H1 (cell line): ENCODE results near the gene CEP70. TPM values are rescaled to one million over a fixed set of nuclear protein-coding genes. Genes with fewer than 3 reads are reported as not detected.

Source experiments
- BACH1 ChIP-seq: IDR thresholded peaks from 2 replicates; pipeline ENCODE4 v1.6.1; 2012; ENCODE audit warnings: low read length, improper control_type of control experiment
- CHD7 ChIP-seq: fragments of 300-600 bp; sonication (generic); IDR thresholded peaks from 2 replicates; pipeline ENCODE4 v1.7.1; 2012; ENCODE audit warnings: low read length, moderate library complexity, mild to moderate bottlenecking, inconsistent platforms; ENCODE audit not compliant: insufficient replicate concordance
- HDAC2 ChIP-seq, 2 experiments: fragments of 300-600 bp in 1 of 2; sonication (generic) in 1 of 2; IDR thresholded peaks; 2 replicates each; pipeline ENCODE4 v1.6.1; 2011 to 2012; ENCODE audit warnings: low read depth in 2 of 2, low read length in 2 of 2, mild to moderate bottlenecking in 2 of 2, moderate library complexity in 2 of 2, borderline replicate concordance in 1 of 2, inconsistent platforms in 1 of 2
- POLR2A ChIP-seq, 2 experiments: IDR thresholded peaks; 1 replicate in 1 of 2; 2 replicates in 1 of 2; pipeline ENCODE4 v1.6.1; 2011; ENCODE audit warnings: low read depth in 2 of 2, low read length in 2 of 2, mild to moderate bottlenecking in 2 of 2; ENCODE audit errors: control extremely low read depth in 1 of 2
- SIRT6 ChIP-seq: IDR thresholded peaks from one replicate; pipeline ENCODE4 v1.7.1; 2012; ENCODE audit warnings: low read length, inconsistent platforms
- TCF12 ChIP-seq: IDR thresholded peaks from 2 replicates; pipeline ENCODE4 v1.6.1; 2011; ENCODE audit warnings: low read depth, mild to moderate bottlenecking, low read length
- TEAD4 ChIP-seq: IDR thresholded peaks from 2 replicates; pipeline ENCODE4 v1.6.1; 2012; ENCODE audit warnings: low read depth, low read length, inconsistent platforms, mixed read lengths
- polyA plus RNA-seq, 7 experiments: library from polyadenylated mRNA; depleted of rRNA in 3 of 7; stranded (reverse) in 5 of 7; unstranded in 2 of 7; fragments of >200 nt in 5 of 7; fragments of 200-250 nt in 2 of 7; gene quantifications; 1 replicate in 5 of 7; 2 replicates in 1 of 7; 4 replicates in 1 of 7; pipeline versions ENCODE4 v1.2.1 to v1.2.3, GENCODE V29; 2011 to 2013; ENCODE audit warnings: missing spikeins in 2 of 7, mixed read lengths in 2 of 7
- total RNA-seq: library from RNA; stranded (reverse); fragmentation: NEBNext Ultra II Directional; extraction: Animal tissue kit (Norgen Biotek cat#: 25700); gene quantifications from 2 replicates; pipeline ENCODE4 v1.2.1, GENCODE V29; 2021

CEP70 gene
- total and polyA plus RNA-seq, 2 of the 8 experiments (the other 6 are each of a cell fraction or from before 2014, with no cell fraction given), result 3.9 to 26.2 TPM

GRCh38 chr3:138461896-138462295 lies 132.2 kb downstream of the CEP70 start (continued):
- TF ChIP-seq CHD7 (no peak), TCF12 (no peak), POLR2A (IDR thresholded peaks at IDR 0.05; ENCODE audit: control extremely low read depth in 1 of 2, low read depth in 2 of 2, low read length in 2 of 2) (no peak), SIRT6 (no peak), HDAC2 (IDR thresholded peaks at IDR 0.05; ENCODE audit: borderline replicate concordance in 1 of 2, low read depth in 2 of 2, low read length in 2 of 2) (no peak), TEAD4 (no peak), BACH1 (no peak)
